ENCODE data around the gene CD300C. TPM values are rescaled to one million over a fixed set of nuclear protein-coding genes. Genes with fewer than 3 reads are reported as not detected.

Gene CD300C
- total and polyA plus RNA-seq, 4 donors, result 1.2 to 24.0 (median 10.2) TPM

DNA sequence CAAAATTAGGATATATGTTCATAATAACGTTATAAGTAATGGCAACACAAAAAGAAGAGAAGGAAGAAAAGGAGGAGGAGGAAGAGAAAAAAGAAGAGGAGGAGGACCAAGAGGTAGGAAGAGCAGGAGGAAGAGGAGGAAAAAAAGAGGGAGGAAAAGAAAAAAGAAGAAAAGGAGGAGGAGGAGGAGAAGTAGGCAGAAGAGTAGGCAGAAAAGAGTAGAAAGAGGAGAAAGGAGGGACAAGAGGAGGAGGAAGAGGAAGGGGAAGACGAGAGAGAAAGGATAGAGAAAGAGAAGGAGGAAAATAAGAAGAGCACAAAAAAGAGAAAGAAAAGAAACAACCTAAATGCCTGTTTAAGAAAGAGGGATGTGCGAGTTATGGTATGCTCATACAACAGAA, 9.0 kb downstream of the CD300C start:
- ATAC-seq (ENCODE audit: insufficient read depth, low FRiP score), result no peak

DNA sequence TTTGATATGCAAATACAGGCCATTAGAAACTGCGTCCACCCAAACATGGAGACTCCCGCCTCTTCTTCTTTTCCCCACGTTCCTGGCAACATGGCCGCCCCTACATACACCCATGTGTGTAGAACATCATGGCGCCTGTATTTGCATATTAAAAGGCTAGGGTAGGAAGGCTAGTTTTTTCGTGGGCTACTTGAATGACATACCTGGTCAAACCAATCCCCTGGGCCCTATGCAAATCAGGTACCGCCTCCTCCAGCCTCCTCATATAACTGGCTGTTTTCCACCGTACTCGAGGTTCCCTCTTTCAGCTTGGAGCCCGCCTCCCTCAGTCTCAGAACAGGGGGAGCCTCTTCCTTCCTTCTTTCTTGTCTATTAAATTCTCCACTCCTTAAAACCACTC, 13.8 kb downstream of the CD300C start:
- Histone ChIP-seq H3K4me1 (ENCODE audit: control insufficient read depth in 5 of 5, insufficient read depth in 5 of 5, low read length in 5 of 5) (no peaks in the 10 kb centered on the region), H3K4me3 (no peak overlapping the region), H3K9ac (ENCODE audit: insufficient read depth in 1 of 2, low read length in 2 of 2) (no peak overlapping the region), H3K36me3 (ENCODE audit: control insufficient read depth in 4 of 4, insufficient read depth in 4 of 4, low read length in 4 of 4) (no peaks in the 10 kb centered on the region), H3K27me3 (ENCODE audit: control insufficient read depth in 3 of 3, insufficient read depth in 3 of 3, low read length in 2 of 3) (peaks cover 0 to 5% (median 0%) of the 10 kb centered on the region in 3 donors), H3K9me3 (ENCODE audit: control insufficient read depth in 4 of 4, insufficient read depth in 3 of 4, low read length in 3 of 4) (no peaks in the 10 kb centered on the region), H3K27ac (ENCODE audit: low read depth in 1 of 2, low read length in 1 of 2) (no peak overlapping the region)
- DNase-seq, result peak in 2 of 3 donors; percentile 10 to 14
- TF ChIP-seq, protein P1, sequence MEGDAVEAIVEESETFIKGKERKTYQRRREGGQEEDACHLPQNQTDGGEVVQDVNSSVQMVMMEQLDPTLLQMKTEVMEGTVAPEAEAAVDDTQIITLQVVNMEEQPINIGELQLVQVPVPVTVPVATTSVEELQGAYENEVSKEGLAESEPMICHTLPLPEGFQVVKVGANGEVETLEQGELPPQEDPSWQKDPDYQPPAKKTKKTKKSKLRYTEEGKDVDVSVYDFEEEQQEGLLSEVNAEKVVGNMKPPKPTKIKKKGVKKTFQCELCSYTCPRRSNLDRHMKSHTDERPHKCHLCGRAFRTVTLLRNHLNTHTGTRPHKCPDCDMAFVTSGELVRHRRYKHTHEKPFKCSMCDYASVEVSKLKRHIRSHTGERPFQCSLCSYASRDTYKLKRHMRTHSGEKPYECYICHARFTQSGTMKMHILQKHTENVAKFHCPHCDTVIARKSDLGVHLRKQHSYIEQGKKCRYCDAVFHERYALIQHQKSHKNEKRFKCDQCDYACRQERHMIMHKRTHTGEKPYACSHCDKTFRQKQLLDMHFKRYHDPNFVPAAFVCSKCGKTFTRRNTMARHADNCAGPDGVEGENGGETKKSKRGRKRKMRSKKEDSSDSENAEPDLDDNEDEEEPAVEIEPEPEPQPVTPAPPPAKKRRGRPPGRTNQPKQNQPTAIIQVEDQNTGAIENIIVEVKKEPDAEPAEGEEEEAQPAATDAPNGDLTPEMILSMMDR (IDR thresholded peaks at IDR 0.05; ENCODE audit: control extremely low read depth, extremely low read depth), result no peak
- ATAC-seq (ENCODE audit: insufficient read depth, low FRiP score), result peak; percentile 68
- 18 to 56% methylated on average over 10 of the region's 10 CpGs for WGBS, 2 donors

More for the DNA sequence above, 9.0 kb downstream of the CD300C start:
- Histone ChIP-seq H3K27ac (ENCODE audit: low read depth in 1 of 2, low read length in 1 of 2) (no peak overlapping the region), H3K9ac (ENCODE audit: insufficient read depth in 1 of 2, low read length in 2 of 2) (no peak overlapping the region), H3K9me3 (ENCODE audit: control insufficient read depth in 4 of 4, insufficient read depth in 3 of 4, low read length in 3 of 4) (no peaks in the 10 kb centered on the region), H3K36me3 (ENCODE audit: control insufficient read depth in 4 of 4, insufficient read depth in 4 of 4, low read length in 4 of 4) (no peaks in the 10 kb centered on the region), H3K27me3 (ENCODE audit: control insufficient read depth in 3 of 3, insufficient read depth in 3 of 3, low read length in 2 of 3) (peaks cover 0 to 10% (median 0%) of the 10 kb centered on the region in 3 donors), H3K4me1 (ENCODE audit: control insufficient read depth in 5 of 5, insufficient read depth in 5 of 5, low read length in 5 of 5) (no peaks in the 10 kb centered on the region), H3K4me3 (no peak overlapping the region)
- 72 to 79% methylated on average over 3 of the region's 3 CpGs for WGBS, 2 donors
- DNase-seq, result no peak
- TF ChIP-seq, protein P1 (IDR thresholded peaks at IDR 0.05; ENCODE audit: control extremely low read depth, extremely low read depth), result no peak

DNA sequence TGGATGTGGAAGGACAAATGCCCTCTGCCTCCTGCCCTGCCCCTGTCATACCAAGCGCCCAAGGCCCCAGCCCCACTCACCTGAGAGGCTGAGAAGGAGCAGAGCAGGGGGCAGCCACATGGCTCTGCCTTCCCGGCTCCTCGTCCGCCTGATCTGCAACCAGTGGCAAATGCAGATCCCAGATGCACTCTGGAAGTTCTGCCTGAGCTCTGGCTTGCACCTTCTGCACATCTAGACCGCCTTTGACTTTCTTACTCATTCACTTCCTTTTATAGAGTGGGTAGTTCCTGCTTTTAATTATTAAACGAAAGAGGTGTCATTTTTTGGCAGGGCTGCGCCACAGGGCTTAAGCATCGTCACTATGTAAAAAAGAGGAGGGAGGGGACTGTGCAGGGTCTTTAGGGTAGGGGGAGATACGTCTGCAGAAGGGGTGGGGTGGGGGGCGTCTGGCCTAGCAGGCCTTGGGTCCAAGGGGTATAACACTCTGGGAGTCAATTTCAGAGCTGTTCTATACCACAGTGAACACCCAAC, 14.6 kb downstream of the CD300C start, which contains the start of gene CD300LB:
CD300LB (minus strand) TSS at position 245 of the 531 bp plus-strand sequence; CDS start at position 120, 125 bp downstream.
- no peak for DNase-seq
- H3K9ac ChIP-seq (ENCODE audit: insufficient read depth in 1 of 2, low read length in 2 of 2), result no peak within 1 kb of the TSS
- WGBS, 2 donors, result 43 to 57% methylated on average over 10 of the region's 10 CpGs
- no peaks in the 10 kb centered on the region for H3K4me1 ChIP-seq (ENCODE audit: control insufficient read depth in 5 of 5, insufficient read depth in 5 of 5, low read length in 5 of 5)
- no peaks in the 10 kb centered on the region for H3K27me3 ChIP-seq (ENCODE audit: control insufficient read depth in 3 of 3, insufficient read depth in 3 of 3, low read length in 2 of 3)
- no peak for ATAC-seq (ENCODE audit: insufficient read depth, low FRiP score)
- H3K4me3 ChIP-seq, result no peak within 1 kb of the TSS
- no peaks in the 10 kb centered on the region for H3K36me3 ChIP-seq (ENCODE audit: control insufficient read depth in 4 of 4, insufficient read depth in 4 of 4, low read length in 4 of 4)
- TF ChIP-seq, protein P1 (IDR thresholded peaks at IDR 0.05; ENCODE audit: control extremely low read depth, extremely low read depth), result no peak
- H3K27ac ChIP-seq (ENCODE audit: low read depth in 1 of 2, low read length in 1 of 2), result peak within 1 kb of the TSS in 1 of 2 donors; percentile 21
- H3K9me3 ChIP-seq (ENCODE audit: control insufficient read depth in 4 of 4, insufficient read depth in 3 of 4, low read length in 3 of 4), result no peaks in the 10 kb centered on the region

DNA sequence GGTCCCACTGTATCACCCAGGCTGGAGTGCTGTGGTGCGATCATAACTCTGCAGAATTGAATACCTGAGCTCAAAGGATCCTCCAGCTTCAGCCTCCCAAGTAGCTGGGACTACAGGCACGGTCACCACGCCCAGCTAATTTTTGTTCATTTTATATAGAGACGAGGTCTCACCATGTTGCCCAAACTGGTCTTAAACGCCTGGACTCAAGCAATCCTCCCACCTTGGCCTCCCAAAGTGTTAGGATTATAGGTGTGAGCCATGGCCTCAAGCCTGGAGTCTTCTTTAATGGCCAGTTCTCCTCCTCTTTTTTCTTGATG, 15.1 kb downstream of the CD300C start:
- no peak for DNase-seq

More for the DNA sequence above, 15.1 kb downstream of the CD300C start:
- no peak for ATAC-seq (ENCODE audit: insufficient read depth, low FRiP score)
- TF ChIP-seq, protein P1 (IDR thresholded peaks at IDR 0.05; ENCODE audit: control extremely low read depth, extremely low read depth), result no peak
- H3K9ac ChIP-seq (ENCODE audit: insufficient read depth in 1 of 2, low read length in 2 of 2), result no peak overlapping the region
- H3K36me3 ChIP-seq (ENCODE audit: control insufficient read depth in 4 of 4, insufficient read depth in 4 of 4, low read length in 4 of 4), result no peaks in the 10 kb centered on the region
- H3K9me3 ChIP-seq (ENCODE audit: control insufficient read depth in 4 of 4, insufficient read depth in 3 of 4, low read length in 3 of 4), result no peaks in the 10 kb centered on the region
- H3K4me3 ChIP-seq, result no peak overlapping the region
- 86 to 89% methylated on average over 5 of the region's 5 CpGs for WGBS, 2 donors
- H3K4me1 ChIP-seq (ENCODE audit: control insufficient read depth in 5 of 5, insufficient read depth in 5 of 5, low read length in 5 of 5), result no peaks in the 10 kb centered on the region
- H3K27ac ChIP-seq (ENCODE audit: low read depth in 1 of 2, low read length in 1 of 2), result no peak overlapping the region
- no peaks in the 10 kb centered on the region for H3K27me3 ChIP-seq (ENCODE audit: control insufficient read depth in 3 of 3, insufficient read depth in 3 of 3, low read length in 2 of 3)

All from lung (tissue), 12 donors.